Amniotic epithelial cell (primary cell): Measurements from ENCODE around the gene CILP2.

ENCODE experiments used
- DNase-seq: peaks from one replicate; pipeline ENCODE4 v3.0.0-alpha.2; 2010; ENCODE audit warnings: low read depth

CILP2 gene

DNA sequence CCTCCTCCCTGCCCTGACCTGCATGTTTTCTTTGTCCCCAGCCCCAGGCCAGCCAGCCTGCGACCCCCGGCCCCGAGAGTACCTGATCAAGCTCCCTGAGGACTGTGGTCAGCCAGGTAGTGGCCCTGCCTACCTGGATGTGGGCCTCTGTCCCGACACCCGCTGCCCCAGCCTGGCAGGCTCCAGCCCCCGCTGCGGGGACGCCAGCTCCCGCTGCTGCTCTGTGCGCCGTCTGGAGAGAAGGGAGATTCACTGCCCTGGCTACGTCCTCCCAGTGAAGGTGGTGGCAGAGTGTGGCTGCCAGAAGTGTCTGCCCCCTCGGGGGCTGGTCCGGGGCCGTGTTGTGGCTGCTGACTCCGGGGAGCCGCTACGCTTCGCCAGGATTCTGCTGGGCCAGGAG is 5.6 kb downstream of the CILP2 start:
- DNase-seq: no peak

DNA sequence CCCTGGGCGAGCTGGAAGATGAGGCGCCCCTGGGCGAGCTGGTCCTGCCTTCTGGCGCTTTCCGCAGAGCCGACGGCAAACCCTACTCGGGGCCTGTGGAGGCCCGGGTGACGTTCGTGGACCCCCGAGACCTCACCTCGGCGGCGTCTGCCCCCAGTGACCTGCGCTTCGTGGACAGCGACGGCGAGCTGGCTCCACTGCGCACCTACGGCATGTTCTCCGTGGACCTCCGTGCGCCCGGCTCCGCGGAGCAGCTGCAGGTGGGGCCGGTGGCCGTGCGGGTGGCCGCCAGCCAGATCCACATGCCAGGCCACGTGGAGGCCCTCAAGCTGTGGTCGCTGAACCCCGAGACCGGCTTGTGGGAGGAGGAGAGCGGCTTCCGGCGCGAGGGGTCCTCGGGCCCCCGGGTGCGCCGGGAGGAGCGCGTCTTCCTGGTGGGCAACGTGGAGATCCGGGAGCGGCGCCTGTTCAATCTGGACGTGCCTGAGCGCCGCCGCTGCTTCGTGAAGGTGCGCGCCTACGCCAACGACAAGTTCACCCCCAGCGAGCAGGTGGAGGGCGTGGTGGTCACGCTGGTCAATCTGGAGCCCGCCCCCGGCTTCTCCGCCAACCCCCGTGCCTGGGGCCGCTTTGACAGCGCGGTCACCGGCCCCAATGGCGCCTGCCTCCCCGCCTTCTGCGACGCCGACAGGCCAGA is 6.3 kb downstream of the CILP2 start:
- no peak for DNase-seq

DNA sequence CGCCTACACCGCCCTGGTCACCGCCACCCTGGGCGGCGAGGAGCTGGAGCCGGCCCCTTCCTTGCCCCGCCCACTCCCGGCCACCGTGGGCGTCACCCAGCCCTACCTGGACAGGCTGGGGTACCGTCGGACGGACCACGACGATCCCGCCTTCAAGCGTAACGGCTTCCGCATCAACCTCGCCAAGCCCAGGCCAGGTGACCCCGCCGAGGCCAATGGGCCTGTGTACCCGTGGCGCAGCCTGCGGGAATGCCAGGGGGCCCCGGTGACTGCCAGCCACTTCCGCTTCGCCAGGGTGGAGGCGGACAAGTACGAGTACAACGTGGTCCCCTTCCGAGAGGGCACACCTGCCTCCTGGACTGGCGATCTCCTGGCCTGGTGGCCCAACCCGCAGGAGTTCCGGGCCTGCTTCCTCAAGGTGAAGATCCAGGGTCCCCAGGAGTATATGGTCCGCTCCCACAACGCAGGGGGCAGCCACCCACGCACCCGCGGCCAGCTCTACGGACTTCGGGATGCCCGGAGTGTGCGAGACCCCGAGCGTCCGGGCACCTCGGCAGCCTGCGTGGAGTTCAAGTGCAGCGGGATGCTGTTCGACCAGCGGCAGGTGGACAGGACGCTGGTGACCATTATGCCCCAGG is 7.0 kb downstream of the CILP2 start:
- no peak for DNase-seq

DNA sequence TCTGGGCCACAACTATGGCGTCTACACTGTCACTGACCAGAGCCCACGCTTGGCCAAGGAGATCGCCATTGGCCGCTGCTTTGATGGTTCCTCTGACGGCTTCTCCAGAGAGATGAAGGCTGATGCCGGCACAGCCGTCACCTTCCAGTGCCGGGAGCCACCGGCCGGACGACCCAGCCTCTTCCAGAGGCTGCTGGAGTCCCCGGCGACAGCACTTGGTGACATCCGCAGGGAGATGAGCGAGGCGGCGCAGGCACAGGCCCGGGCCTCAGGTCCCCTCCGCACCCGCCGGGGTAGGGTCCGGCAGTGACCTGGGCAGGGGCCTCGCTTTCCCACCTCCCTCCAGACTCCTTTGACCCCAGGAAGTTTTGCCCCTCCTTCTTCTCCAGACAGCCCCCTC is 7.6 kb downstream of the CILP2 start:
- DNase-seq: no peak

DNA sequence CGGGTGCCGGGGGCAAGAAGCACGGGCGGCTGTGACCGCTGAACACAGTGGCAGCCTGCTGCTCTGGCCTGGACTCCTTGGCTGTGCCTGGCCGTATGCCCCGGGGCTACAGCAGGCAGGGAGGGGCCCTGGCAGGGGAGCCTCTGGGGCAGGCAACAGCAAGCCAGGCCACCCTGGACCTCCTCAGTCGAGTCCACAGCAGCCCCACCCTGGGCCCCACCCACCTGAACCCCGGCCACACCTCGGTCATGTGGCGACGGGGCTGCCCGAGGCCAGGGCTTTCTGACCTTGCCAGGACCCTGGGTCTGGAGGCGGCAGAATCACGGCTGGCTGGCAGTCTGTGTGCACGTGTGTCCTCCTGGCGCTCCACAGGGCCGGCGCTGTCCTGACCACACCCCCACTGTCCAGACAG is 8.7 kb downstream of the CILP2 start:
- DNase-seq: no peak

DNA sequence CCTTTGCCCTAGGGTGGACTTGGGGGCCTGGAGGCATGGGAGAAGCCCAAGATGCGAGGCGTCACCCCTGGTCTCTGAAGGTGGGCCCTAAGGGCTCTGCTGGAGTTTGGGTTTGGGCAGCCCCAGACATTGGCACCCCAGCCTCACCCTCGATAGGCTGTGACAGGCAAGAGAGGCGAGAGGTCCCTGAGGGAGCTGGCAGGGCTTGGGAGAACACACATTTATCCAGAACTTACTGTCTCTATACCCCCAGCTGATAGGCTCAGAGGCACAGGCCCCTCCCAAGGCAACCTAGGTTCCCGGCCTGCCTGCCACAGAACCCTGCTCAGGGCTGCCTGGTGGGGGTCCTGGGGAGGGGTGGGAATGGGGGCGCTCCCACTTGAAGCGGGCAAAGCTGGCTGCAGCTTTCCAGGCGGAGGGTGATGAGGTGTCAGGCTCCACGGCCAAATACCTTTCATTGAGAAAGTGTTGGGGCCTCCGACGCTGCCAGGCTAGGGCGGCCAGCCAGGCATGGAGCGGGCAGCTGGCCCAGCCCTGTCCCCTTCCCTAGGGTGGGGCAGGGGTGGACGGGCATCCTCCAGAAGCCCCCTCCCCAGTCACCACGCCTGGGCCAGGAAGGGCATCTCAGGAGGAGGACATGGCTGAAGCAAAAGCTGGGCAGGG is 9.7 kb downstream of the CILP2 start:
- DNase-seq: no peak

DNA sequence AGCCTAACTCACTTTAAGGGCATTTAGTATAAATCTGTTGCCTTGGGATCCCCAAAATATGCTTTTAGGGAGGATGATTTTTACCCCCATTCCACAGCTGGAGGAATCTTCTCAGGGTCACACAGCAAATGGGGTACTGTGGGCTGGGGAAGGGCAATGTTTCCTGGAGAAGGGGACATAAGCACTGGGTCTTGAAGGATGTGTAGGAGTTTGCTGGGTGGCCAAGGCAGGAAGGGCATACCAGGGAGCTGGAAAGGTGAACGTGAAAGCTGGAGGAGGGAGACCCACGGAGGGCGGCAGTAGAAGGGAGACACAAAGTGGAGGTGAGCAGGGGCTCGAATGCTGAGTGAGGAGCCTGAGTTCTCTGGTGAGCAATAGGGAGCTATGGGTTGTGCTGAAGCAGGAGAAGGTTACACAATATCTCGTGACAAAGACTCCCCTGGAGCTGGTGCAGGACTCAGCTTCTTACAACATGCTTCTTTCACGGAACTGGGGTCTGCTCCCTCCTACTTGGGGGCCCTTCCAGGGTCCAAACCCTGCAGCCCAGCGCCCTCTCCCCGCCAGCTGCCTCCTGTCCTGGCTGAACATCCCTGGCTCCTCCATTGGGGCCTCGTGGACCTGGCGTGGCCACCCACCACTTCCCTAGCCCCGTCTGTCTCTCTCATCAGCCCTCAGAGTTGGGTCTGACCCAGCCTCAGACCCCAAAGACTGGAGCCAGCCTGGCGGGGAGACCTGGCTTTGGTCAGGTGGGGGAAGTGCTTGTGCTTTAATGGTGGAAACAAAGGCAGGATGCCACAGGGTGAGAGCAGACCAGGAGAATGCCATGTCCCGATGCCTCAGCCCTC is 11.1 kb downstream of the CILP2 start:
- peak; percentile 62 for DNase-seq

DNA sequence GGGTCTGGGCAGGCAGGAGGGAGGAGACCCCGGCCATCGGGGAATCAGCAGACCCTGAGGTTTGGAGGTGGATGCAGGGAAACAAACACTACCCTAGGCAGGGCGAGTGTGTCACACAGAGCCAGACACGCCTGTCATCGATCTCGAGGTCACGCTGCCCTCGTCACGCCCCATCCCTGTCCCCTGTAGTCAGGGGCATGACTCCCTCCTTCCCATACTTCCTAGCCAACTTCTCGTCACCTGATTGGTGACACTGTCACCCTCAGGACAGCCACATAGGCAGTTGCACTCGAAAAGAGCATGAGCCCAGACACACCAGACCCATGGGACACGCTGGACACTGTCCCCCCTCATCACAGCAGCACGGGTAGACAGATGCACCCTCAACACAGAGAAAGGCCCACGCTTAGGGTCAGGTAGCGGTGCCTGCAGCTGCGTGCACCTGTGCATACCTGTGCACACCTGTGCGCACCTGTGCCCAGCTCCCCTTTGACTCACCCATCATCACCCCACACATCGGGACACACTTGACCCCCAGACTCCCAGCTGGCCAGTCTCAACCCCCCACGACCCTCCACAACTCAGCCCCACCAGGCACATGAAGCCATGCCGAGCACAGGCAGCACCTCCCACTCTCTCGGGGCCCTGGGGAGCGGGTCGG is 11.9 kb downstream of the CILP2 start:
- DNase-seq: no peak

DNA sequence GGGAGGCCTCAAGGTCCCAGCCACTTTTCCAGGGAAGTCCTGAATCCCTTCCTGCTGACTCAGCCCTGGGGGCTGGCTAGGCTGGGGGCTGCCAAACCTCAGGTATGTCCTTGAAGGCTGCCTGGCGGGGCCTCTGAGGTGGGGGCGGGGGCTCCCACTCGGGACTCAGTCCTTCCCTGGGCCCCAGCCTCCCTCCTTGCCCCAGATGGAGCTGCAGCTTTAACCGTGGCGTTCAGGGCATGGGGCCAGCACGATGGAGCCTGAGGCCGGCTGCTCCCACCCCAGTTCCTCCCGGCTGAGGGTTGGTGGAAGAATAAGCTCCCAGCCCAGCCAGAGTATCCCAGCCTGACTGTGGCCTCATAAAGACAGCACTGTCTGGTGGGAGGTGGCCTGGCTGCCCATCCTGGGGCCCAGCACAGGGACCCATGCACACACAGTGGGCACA is 12.4 kb downstream of the CILP2 start:
- peak; percentile 80 for DNase-seq

DNA sequence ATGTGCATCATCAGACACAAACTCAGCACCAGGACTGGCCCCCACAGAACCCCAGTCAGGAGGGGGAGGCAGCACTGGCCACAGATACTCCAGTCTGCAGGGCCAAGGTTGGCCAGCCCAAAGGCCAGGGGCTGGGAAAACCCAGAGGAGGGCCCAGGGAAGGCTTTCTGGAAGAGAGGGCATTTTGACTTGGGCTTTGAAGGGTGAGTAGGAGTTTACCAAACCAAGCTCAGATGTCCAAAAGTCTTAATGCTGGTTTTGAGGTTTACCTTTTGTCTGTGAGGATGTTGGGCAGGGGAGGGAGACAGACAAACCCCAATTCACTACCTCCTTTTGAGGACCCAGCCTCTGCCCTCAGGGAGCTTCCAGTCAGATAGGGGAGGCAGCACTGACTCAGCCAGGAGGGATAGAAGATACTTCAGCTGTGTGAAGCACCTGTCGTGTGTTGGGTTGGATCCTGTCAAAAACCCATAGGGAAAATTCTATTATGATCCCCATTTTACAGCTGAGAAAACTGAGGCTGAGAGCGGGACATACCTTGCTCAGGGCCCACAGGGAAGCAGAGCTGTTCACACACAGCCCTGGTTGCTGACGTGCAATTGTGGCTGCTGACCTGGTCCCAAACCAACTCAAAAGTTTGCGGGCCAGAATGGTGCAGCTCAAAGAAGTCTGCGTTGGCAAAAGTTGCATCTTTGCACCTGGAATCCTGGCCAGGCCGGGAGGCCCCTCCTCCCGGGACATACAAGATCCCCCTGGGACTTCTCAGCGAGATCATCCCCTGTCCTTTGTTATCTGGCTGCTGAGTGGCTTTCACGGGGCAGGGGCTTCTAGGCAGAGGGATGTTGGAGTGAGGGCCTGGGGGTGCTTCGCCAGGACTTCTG is 13.1 kb downstream of the CILP2 start:
- no peak for DNase-seq

DNA sequence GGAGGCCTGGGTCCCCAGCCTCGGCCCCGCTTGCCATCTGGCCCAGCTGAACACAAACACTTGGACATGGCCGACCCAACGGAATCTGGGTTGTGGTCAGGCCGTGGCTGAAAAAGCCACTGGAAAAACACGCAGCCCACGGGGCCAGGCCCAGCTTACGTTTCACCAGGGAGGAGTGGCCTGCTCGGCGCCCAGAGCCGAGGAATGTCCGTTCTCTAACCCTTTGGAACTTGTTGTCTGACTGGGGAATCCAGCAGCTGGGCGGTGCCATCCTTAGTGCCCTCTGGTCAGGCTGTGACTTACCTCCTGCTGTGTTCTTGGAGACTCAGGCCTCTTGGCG is 13.8 kb downstream of the CILP2 start:
- DNase-seq: peak; percentile 59

DNA sequence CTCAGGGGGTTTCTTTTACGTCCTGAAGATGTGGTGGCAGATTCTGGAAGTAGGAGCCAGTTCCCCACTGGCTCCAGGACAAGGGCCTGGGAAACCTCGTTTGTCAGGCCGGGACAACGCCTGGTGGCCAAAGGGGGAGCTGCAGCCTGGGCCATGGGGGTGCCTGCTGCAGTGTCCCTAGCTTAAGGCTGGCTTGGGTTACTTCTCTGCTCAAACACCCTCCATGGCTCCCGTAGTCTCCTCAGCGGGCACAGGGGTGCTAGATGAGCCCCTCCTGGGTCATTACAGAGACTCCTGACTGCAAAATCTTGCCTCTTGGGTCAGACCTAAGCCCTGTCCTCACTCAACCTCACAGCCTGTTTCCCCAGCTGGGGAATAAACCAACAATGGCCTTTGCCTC is 14.7 kb downstream of the CILP2 start:
- no peak for DNase-seq

DNA sequence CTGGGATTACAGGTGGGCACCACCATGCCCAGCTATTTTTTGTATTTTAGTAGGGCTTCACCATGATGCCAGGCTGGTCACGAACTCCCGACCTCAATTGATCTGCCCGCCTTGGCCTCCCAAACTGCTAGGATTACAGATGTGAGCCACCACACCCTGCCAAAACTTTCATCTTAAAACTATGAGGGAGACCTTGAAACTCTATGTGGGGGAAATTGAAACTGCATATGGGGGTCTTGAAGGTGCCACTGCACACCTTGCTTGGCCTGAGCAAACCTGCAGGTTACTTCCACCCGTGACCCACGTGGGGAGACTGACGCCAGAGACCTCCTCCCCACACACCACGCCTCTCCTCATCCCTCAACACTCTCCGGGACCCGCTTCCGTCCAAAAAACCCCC is 15.6 kb downstream of the CILP2 start:
- DNase-seq: no peak

DNA sequence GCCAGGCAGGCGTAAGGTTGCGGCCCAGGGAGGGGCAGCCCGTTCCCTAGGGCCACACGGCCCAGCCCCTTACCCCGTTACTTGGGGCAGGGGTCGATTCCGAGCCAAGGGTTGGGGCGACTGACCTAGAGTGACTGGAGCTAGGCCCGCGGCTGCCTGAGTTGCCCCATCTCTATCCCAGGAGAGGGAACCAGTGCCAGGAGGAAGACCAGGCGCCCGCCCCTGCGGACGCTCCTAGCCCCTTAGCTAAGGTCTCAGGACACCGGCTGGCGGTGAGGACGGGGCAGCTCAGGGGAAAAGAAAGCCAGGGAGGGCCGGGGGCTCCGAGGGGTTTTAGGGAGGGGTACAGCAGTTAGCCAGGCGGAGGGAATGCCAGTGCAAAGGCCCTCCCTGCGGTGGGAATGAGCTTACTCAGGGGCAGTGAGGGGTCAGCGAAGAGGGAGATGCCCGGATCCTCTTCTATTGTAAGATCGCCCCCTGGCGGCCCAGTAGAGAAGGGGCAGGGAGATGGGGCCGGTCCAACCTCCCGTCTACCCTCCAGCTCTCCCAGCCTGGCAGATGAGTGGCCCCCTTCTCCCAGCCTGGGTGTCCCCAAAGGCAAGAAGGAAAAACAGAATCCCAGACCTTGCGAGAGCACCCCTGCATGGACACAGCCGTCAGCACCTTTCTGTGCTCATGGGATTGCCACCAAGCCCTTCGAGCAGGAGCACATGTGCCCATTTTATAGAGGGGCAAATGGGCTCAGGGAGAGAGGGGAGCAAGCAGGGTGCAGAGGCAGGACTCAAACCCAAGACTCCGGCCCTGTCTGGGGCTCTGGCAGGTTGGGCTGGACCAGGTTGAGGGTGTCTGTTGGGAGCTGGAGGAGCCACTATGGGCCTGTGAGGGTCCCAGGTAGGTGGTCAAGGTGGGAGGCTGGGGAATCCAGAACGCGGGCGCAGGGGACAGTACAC is 16.3 kb downstream of the CILP2 start:
- DNase-seq: peak; percentile 34

DNA sequence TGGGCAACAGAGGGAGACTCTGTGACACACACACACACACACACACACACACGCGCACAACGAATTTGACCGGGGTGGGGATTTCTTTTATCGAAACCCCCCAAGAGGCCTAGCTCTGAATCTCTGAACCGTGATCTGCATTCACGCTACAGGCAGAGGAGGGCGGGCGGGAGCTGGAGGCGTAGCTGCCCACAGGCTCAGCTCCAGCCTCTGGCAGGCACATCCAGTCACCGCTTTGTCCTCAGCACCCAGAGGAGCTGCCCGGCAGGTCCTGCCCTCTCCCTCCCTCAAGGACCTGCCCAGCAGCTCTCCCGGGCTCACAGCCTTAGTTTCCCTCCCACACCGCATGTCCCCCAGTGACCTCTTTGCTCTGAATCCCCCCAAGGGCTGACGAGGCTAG is 20.0 kb downstream of the CILP2 start:
- no peak for DNase-seq

DNA sequence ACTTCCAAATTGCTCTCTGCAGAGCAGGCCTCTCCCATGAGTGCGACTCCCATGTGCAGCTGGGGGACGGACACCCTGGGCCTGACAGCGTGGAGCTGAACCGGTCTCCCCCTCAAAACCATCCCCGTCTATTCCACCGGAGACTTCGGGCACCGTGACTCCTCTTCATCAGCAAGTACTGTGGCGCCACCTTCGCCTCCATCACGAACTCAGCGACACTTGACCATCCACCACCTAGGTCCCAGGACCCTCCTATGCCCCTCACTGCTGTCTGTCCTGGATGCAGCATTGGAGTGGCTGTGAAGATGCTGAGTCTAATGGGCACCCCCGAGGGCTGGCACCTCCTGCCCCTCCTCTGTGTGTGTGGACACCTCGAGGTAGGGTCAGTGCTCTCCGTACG is 20.6 kb downstream of the CILP2 start:
- no peak for DNase-seq

DNA sequence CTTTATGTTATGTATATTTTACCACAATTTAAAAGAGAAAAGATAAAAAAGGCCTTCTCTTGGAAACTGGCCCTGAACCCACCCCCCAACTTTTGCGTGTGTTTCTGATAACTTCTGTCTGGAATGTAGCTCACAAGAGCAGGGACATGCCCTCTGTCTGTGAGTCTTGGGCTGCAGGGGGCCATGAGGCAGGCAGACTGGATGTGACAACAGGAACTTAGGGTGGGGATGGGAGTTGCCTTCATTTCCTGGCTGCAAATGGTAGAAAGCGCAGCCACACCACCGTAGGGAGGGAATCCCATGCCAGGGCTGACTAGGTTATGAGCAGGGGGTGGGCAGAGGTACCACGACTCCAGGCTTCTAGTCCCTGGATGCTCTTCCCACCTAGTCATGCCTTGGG is 21.9 kb downstream of the CILP2 start:
- DNase-seq: no peak

DNA sequence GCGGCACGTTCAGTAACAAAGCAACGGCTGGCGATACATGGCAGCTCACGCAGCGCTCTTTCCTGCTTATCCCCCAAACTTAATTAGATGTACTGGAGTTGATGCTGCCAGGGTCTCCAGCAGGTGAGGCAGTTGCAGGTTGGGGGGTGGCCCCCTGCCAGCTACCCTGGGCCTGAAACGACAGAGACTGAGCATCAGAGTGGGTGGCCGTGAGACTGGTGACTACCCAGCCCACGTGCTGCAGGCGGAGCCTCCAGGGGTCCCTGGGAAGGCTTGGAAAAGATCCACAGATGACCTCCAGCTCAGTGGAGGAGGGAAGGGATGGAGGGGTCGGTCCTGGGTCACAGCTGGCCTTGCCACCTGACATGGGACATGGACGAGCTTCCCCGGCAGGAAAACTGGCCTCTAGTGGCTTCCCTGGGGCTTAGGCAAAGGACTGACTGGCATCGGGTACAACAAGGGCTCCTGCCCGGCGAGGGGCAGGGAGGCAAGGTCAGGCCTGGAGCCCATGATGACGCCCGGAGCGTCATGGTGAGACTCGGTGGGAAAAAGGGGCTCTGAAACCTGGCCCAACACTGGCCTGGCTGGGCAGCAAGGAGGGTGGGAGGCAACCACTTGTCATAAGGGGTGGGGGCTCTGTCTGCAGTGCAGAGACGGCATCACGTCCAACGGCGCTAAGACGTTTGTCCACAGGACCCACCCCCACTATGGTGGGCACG is 24.0 kb downstream of the CILP2 start:
- DNase-seq: no peak

DNA sequence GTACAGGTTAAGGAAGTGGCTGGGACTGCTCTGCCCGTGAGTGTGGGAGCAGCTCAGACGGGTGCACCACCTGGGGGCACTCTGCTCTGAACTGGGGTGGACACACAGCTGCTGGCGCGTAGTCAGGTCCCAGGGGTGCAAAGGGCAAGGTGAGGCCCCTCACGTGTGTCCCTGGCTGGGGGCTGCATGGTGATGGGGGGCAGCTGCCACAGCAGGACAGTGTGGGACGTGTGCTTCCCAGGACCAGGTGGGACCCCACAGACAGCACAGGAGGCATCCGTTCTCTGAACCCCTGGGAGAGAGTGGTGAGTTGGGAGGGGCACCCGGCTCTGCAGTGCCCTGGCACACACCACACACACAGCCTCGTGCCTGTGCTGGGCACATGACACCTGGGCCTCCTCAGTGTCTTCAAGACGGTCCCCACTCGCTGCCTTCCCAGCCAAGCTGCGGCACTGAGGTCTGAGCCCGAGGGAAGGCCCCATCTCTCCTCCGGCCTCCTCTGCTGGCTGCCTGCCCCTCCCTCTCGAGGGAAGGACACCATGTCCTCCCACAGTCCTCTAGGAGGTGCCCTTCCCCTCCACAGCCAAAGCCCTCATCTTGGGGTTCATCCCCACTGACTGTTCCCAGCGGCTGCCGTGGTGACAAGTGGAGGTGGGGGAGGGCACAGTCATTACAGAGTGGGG is 24.7 kb downstream of the CILP2 start:
- no peak for DNase-seq
